Adrenal gland (tissue), 12 donors: ENCODE measurements around the gene PYDC1. TPM values are rescaled to one million over a fixed set of nuclear protein-coding genes. Genes with fewer than 3 reads are reported as not detected.

Source experiments
- DNase-seq, 7 donors: peaks; one replicate each; pipeline ENCODE4 v3.0.0-alpha.2; 2019 to 2020
- H3K27ac ChIP-seq, 5 donors: fragments of 200-600 bp; sonication (generic) in 4 of 5; 1 replicate in 3 of 5; 2 replicates in 2 of 5; pipeline versions ENCODE4 v1.5.1 to v1.8.0; 2016 to 2020; ENCODE audit warnings: mild to moderate bottlenecking in 1 of 5
- H3K27me3 ChIP-seq: fragments of 200-600 bp; 2 replicates; pipeline ENCODE4 v1.8.0; 2021
- H3K36me3 ChIP-seq, 2 donors: fragments of 200-600 bp; replicated peaks in 1 of 2; 1 replicate in 1 of 2; 2 replicates in 1 of 2; pipeline versions ENCODE4 v1.5.1 to v1.8.0; 2018 to 2022
- H3K4me1 ChIP-seq, 2 donors: fragments of 200-600 bp; replicated peaks in 1 of 2; 1 replicate in 1 of 2; 2 replicates in 1 of 2; pipeline versions ENCODE4 v1.5.1 to v1.8.0; 2018 to 2021
- H3K4me3 ChIP-seq, 4 donors: fragments of 200-600 bp; sonication (generic) in 3 of 4; one replicate each; pipeline ENCODE4 v1.5.1; 2016 to 2018
- H3K9me3 ChIP-seq, 3 donors: fragments of 200-600 bp; sonication (generic) in 1 of 3; replicated peaks in 1 of 3; 1 replicate in 2 of 3; 2 replicates in 1 of 3; pipeline versions ENCODE4 v1.5.1 to v1.8.0; 2016 to 2021
- POLR2A ChIP-seq, 2 donors: fragments of 450-650 bp; IDR thresholded peaks; one replicate each; pipeline ENCODE4 v1.6.1; 2017; ENCODE audit warnings: antibody characterized with exemption in 2 of 2, mild to moderate bottlenecking in 2 of 2, moderate library complexity in 1 of 2
- WGBS, 4 donors: extraction: QIAGEN DNeasy Blood & Tissue Kit in 2 of 4; methylation state at CpG; one replicate each; pipeline versions ENCODE4 v1.1.5 to v1.1.7; 2013 to 2017; 5-methylcytosine and 5-hydroxymethylcytosine counted together
- intact Hi-C, 2 donors: fragments of 100-400 bp; cut with DNase I; formaldehyde crosslinking; loops; one replicate each; pipeline versions ENCODE4 v1.14.1 to v1.15.0; 2022 to 2023
- polyA plus RNA-seq, 3 donors: library from polyadenylated mRNA; stranded (reverse); fragments of 200-250 nt in 2 of 3; fragments of 350-450 nt in 1 of 3; fragmentation: Illumina TruSeq in 1 of 3; extraction: RNeasy Lipid Tissue Mini Kit (QIAGEN cat#74804) in 1 of 3; gene quantifications; one replicate each; pipeline ENCODE4 v1.2.3, GENCODE V29; 2013 to 2014
- total RNA-seq, 9 donors: library from RNA; depleted of rRNA in 4 of 9; stranded (reverse); fragments of >200 nt in 4 of 9; fragments of 120-200 nt in 1 of 9; fragmentation: NEBNext Ultra II Directional in 1 of 9; extraction: Animal tissue kit (Norgen Biotek cat#: 25700) in 1 of 9; gene quantifications; one replicate each; pipeline versions ENCODE4 v1.1.0 to v1.2.4, GENCODE V29; 2013 to 2023
- TF ChIP-seq, protein P1 (sequence below), 6 experiments: fragments of 450-650 bp in 4 of 6; fragments of 200-600 bp in 2 of 6; sonication (generic) in 1 of 6; IDR thresholded peaks; 1 replicate in 5 of 6; 2 replicates in 1 of 6; pipeline versions ENCODE4 v1.5.1 to v1.8.0; 2016 to 2021; ENCODE audit warnings: antibody characterized with exemption in 6 of 6, mild to moderate bottlenecking in 2 of 6, moderate library complexity in 1 of 6
- donor health status: healthy with polysubstance abuse.
- donor health status: Bipolar disorder and iron deficiency.
- donor health status: DM: yes; HTN: yes; CAD: no.
- donor health status: DM: no; HTN: no; CAD: no.
- donor health status: DM: no; HTN: no; CAD: no.
- donor health status: DM: yes; HTN: yes; CAD: no.

PYDC1 gene
- total and polyA plus RNA-seq, 12 donors: not detected

DNA sequence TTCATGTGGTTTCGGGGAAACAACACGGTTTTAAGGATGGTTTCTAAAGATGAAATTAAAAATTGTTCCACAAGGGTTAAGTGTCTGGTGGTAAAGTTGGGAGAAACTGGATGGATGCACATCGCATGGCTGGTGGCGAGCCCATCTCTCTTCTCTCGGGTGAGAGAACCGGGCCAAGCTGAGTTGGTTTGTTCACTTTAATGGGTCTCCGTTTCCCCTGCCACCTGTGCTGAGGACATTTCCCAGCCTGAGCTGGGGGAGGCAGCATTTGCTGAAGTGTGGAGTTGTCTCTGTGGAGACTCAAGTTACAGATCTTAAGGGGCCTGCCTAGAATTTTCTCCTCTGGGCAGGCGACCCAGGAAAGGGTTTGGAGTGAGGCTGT is 29.1 kb downstream of the PYDC1 start:
- 86 to 91% (median 88%) methylated on average over 8 of the region's 8 CpGs for WGBS, 4 donors
- H3K36me3 ChIP-seq: peaks cover 0 to 100% of the 10 kb centered on the region in 2 donors
- peaks cover 5 to 14% of the 10 kb centered on the region in 2 donors for H3K4me1 ChIP-seq
- intact Hi-C loops: no loop called here
- DNase-seq: no peak
- H3K4me3 ChIP-seq: no peak overlapping the region
- TF ChIP-seq, protein P1, sequence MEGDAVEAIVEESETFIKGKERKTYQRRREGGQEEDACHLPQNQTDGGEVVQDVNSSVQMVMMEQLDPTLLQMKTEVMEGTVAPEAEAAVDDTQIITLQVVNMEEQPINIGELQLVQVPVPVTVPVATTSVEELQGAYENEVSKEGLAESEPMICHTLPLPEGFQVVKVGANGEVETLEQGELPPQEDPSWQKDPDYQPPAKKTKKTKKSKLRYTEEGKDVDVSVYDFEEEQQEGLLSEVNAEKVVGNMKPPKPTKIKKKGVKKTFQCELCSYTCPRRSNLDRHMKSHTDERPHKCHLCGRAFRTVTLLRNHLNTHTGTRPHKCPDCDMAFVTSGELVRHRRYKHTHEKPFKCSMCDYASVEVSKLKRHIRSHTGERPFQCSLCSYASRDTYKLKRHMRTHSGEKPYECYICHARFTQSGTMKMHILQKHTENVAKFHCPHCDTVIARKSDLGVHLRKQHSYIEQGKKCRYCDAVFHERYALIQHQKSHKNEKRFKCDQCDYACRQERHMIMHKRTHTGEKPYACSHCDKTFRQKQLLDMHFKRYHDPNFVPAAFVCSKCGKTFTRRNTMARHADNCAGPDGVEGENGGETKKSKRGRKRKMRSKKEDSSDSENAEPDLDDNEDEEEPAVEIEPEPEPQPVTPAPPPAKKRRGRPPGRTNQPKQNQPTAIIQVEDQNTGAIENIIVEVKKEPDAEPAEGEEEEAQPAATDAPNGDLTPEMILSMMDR (IDR thresholded peaks at IDR 0.05): no peak
- TF ChIP-seq POLR2A (IDR thresholded peaks at IDR 0.05): no peak
- no peaks in the 10 kb centered on the region for H3K9me3 ChIP-seq
- H3K27ac ChIP-seq: no peak overlapping the region
- no peaks in the 10 kb centered on the region for H3K27me3 ChIP-seq

DNA sequence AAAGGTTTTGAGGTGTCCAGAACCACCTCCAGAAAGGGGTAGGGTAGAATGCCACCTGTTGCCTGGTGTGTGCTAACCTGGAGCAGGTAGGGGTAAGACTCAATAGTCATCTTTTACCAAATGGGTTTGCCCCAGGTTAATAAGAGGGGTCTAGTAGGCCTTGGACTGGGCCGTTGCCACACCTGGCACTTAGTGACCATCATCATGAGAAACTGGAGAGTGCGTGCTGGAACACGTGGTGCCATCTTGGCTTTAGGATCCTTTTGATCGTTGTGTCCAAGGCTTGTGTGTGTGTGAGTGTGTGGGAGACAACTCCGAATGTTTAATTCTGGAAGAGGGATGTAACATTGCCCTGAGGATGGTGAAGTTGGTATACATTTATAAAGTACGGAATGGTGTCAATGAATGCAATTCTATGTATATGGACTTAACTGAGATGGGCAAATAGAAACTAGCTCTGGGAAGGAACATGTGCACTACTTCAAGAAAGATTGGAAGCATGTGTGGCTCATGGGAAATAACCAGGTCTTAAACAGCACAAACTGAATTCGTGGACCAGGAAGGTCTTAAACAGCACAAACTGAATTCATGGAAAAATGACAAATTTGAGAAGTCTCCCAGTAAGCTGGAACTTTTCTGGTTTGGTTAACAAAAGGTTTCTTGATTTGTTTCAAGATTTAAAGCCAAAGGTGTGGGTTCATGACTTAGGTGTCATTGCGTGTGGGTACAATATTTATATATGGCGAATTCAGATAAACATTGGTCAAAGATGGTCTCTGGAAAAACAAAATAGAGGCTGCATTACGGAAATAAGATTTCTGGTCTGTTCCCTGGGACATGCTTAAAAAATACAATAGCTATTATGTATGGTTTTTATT is 29.8 kb downstream of the PYDC1 start:
- no peaks in the 10 kb centered on the region for H3K27me3 ChIP-seq
- no peak for DNase-seq
- H3K36me3 ChIP-seq: peaks cover 0 to 100% of the 10 kb centered on the region in 2 donors
- H3K4me1 ChIP-seq: peaks cover 10 to 21% of the 10 kb centered on the region in 2 donors
- intact Hi-C loops: no loop called here
- TF ChIP-seq POLR2A (IDR thresholded peaks at IDR 0.05): no peak
- TF ChIP-seq, protein P1 (IDR thresholded peaks at IDR 0.05): no peak
- H3K9me3 ChIP-seq: no peaks in the 10 kb centered on the region
- no peak overlapping the region for H3K4me3 ChIP-seq
- WGBS, 4 donors: 83 to 89% (median 88%) methylated on average over 10 of the region's 10 CpGs
- H3K27ac ChIP-seq: no peak overlapping the region

DNA sequence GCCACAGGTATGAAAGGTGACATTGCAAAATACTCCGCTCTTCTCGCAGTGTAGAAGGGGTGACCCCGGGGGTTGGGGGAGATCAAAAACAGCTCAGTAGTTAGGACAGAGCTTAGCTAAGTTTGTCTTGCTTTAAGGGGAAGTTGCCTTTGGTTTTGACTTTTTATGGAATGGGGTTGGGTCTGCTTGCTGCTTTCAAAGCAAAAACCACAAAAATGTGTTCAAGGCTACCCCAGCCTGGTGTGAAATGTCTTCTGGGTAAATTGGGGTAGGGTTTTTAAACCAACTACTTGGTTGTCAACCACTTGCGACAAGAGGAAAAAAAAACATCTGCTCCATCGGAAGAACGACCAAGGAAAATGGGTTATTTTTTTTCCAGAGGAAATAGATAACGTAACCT is 30.8 kb downstream of the PYDC1 start:
- peaks cover 0 to 90% of the 10 kb centered on the region in 2 donors for H3K36me3 ChIP-seq

DNA sequence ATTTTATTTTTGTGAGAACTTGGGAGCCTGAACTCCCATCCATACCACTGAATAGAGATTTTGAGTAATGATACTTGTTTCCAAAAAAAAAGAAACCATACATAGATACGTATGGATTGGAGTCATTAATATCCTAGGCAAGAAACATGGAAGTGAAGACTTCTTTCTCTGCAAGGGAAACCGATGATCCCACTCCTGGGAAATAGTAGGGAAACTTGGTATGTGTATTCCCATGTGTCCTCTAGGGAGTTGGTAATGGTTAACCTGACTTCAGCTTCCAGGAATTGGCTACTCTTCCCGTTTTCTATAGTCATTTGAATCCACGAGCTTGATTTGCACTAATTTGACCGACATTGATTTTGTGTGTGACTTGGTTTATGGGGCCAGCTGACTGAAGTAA is 31.6 kb downstream of the PYDC1 start:
- intact Hi-C loops: no loop called here
- 72 to 80% (median 73%) methylated on average over 5 of the region's 5 CpGs for WGBS, 4 donors
- Histone ChIP-seq H3K36me3 (peaks cover 0 to 81% of the 10 kb centered on the region in 2 donors), H3K4me1 (peaks cover 21 to 34% of the 10 kb centered on the region in 2 donors), H3K27ac (no peak overlapping the region), H3K27me3 (no peaks in the 10 kb centered on the region), H3K4me3 (no peak overlapping the region), H3K9me3 (no peaks in the 10 kb centered on the region)
- no peak for DNase-seq
- TF ChIP-seq, protein P1 (IDR thresholded peaks at IDR 0.05): no peak
- no peak for TF ChIP-seq POLR2A (IDR thresholded peaks at IDR 0.05)

More for the DNA sequence above, 30.8 kb downstream of the PYDC1 start:
- no peaks in the 10 kb centered on the region for H3K9me3 ChIP-seq
- H3K4me3 ChIP-seq: no peak overlapping the region
- H3K27ac ChIP-seq: no peak overlapping the region
- TF ChIP-seq, protein P1 (IDR thresholded peaks at IDR 0.05): no peak
- no peak for TF ChIP-seq POLR2A (IDR thresholded peaks at IDR 0.05)
- intact Hi-C loops: no loop called here
- no peak for DNase-seq
- peaks cover 20 to 31% of the 10 kb centered on the region in 2 donors for H3K4me1 ChIP-seq
- WGBS, 4 donors: 75 to 78% (median 76%) methylated on average over 7 of the region's 7 CpGs
- H3K27me3 ChIP-seq: no peaks in the 10 kb centered on the region
